IPS DF 6.9 (cell line): Measurements from ENCODE around the gene SDF2.
"Not testable (repeated sequence)": the region's sequence is repeated elsewhere in the genome, so short reads cannot be mapped to it uniquely, and the experiment has no call there.

Source experiments
- DNase-seq: peaks from one replicate; pipeline ENCODE4 v3.0.0-alpha.2; 2013; ENCODE audit warnings: low read depth, low spot score
- H3K27ac ChIP-seq: one replicate; pipeline ENCODE4 v1.5.1; 2013; ENCODE audit warnings: low read length, control low read depth
- H3K27me3 ChIP-seq: 2 replicates; pipeline ENCODE4 v1.6.1; 2013; ENCODE audit warnings: mild to moderate bottlenecking, low read length; ENCODE audit not compliant: control insufficient read depth, insufficient read depth
- H3K36me3 ChIP-seq: 2 replicates; pipeline ENCODE4 v1.6.1; 2013; ENCODE audit warnings: low read length; ENCODE audit not compliant: control insufficient read depth, insufficient read depth
- H3K4me1 ChIP-seq: 2 replicates; pipeline ENCODE4 v1.6.1; 2013; ENCODE audit warnings: low read length; ENCODE audit not compliant: control insufficient read depth, insufficient read depth
- H3K4me3 ChIP-seq: 2 replicates; pipeline ENCODE4 v1.5.1; 2013; ENCODE audit warnings: mild to moderate bottlenecking, low read length
- H3K9me3 ChIP-seq: 2 replicates; pipeline ENCODE4 v1.6.1; 2013; ENCODE audit warnings: low read length, inconsistent platforms; ENCODE audit not compliant: control insufficient read depth, insufficient read depth
- WGBS: extraction: QIAGEN DNeasy Blood & Tissue Kit; methylation state at CpG from one replicate; pipeline ENCODE4 v1.1.7; 2013; ENCODE audit warnings: mixed read lengths, missing lambda C conversion rate; ENCODE audit not compliant: insufficient read length, insufficient coverage; 5-methylcytosine and 5-hydroxymethylcytosine counted together

Gene SDF2

DNA sequence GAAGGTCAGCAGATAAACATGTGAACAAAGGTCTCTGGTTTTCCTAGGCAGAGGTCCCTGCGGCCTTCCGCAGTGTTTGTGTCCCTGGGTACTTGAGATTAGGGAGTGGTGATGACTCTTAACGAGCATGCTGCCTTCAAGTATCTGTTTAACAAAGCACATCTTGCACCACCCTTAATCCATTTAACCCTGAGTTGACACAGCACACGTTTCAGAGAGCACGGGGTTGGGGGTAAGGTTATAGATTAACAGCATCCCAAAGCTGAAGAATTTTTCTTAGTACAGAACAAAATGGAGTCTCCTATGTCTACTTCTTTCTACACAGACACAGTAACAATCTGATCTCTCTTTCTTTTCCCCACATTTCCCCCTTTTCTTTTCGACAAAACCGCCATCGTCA, 3.4 kb downstream of the SDF2 start:
- WGBS, result no CpG with 5 or more reads among the region's 8 CpGs
- not testable (repeated sequence) for H3K4me3 ChIP-seq

DNA sequence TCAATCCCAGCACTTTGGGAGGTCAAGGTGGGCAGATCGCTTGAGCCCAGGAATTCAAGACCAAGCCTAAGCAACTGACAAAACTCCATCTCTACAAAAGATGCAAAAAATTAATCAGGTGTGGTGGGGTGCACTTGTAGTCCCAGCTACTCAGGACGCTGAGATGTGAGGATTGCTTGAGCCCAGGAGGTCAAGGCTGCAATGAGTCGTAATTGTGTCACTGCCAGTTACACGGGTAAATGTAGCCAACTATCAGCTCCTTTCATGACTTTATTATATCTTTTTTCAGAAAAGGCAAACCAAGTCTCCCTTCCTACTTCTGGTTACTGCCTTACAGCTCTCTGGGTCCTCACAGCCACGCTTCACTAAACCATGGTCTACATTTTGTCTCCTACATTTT, 4.0 kb downstream of the SDF2 start:
- Histone ChIP-seq H3K9me3 (no peaks in the 10 kb centered on the region), H3K4me1 (no peaks in the 10 kb centered on the region), H3K36me3 (peaks cover 2% of the 10 kb centered on the region; the same call in 1 of the 2 replicates), H3K27me3 (no peaks in the 10 kb centered on the region), H3K27ac (no peak overlapping the region), H3K4me3 (no peak overlapping the region)
- WGBS, result no CpG with 5 or more reads among the region's 5 CpGs
- DNase-seq, result no peak

More for the DNA sequence above, 3.4 kb downstream of the SDF2 start:
- H3K36me3 ChIP-seq, H3K4me1 ChIP-seq, H3K27me3 ChIP-seq, DNase-seq, H3K27ac ChIP-seq, H3K9me3 ChIP-seq: not testable (repeated sequence)

GRCh38 chr17:28655160-28655559, 6.5 kb downstream of the SDF2 start:
- H3K36me3 ChIP-seq, result peaks cover 2% of the 10 kb centered on the region; the same call in 1 of the 2 replicates
- H3K27ac ChIP-seq, result no peak overlapping the region

GRCh38 chr17:28648698-28649097, 13.0 kb downstream of the SDF2 start:
- no peaks in the 10 kb centered on the region for H3K9me3 ChIP-seq
- H3K4me3 ChIP-seq, result no peak overlapping the region
- peaks cover 6% of the 10 kb centered on the region; the same call in 1 of the 2 replicates for H3K36me3 ChIP-seq
- DNase-seq, result no peak
- no peaks in the 10 kb centered on the region for H3K27me3 ChIP-seq
- no peak overlapping the region for H3K27ac ChIP-seq
- peaks cover 1% of the 10 kb centered on the region; the same call in 1 of the 2 replicates for H3K4me1 ChIP-seq
- no CpG with 5 or more reads among the region's 2 CpGs for WGBS

More at GRCh38 chr17:28655160-28655559, 6.5 kb downstream of the SDF2 start:
- Histone ChIP-seq H3K4me3 (no peak overlapping the region), H3K9me3 (no peaks in the 10 kb centered on the region), H3K4me1 (no peaks in the 10 kb centered on the region), H3K27me3 (no peaks in the 10 kb centered on the region)
- no peak for DNase-seq
- WGBS, result no CpG with 5 or more reads among the region's 5 CpGs

DNA sequence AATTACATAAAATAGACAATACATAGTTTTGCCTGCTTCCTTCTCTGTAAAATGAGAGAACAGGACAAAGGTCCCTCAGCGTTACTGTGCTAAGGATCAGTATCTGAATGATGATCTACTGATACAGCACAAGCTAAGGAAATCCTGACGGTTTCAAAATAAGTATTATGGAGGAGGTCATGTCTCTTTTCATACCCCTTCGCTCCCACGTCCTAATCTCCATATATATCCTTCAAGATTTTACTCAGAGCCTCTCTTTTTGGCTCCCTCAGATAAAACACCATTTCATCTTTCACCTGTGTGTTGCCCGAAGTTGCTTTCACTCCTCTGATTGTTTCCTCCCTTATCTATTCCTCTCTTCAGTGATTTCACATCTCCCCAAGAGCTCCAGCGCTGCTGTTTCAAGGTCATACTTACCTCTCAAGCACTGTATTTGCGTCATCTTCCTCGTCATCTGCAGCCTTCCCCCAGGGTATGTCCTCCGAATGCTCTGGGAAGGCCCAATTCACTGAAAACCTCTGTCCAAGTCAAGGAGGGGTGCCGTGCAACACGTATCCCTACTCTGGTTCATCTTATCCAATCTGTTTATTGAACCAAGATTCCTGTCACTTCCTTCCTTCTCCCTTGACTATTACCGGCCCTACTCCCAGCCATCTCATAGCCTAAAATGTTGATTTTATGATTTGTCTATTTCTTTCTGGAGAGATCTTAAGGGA, 15.5 kb downstream of the SDF2 start:
- WGBS, result 100% methylated on average over 1 of the region's 12 CpGs
- Histone ChIP-seq H3K4me3 (no peak overlapping the region), H3K36me3 (peaks cover 16% of the 10 kb centered on the region), H3K27me3 (no peaks in the 10 kb centered on the region), H3K9me3 (no peaks in the 10 kb centered on the region), H3K4me1 (peaks cover 1% of the 10 kb centered on the region; the same call in 1 of the 2 replicates), H3K27ac (no peak overlapping the region)
- DNase-seq, result no peak

GRCh38 chr17:28645576-28645939, 16.1 kb downstream of the SDF2 start:
- H3K27me3 ChIP-seq, result no peaks in the 10 kb centered on the region
- H3K9me3 ChIP-seq, result no peaks in the 10 kb centered on the region
- no peak overlapping the region for H3K27ac ChIP-seq
- H3K36me3 ChIP-seq, result peaks cover 16% of the 10 kb centered on the region
- H3K4me3 ChIP-seq, result peak overlapping the region; percentile 79; the same call in 1 of the 2 replicates
- no CpG with 5 or more reads among the region's 8 CpGs for WGBS
- DNase-seq, result no peak
- H3K4me1 ChIP-seq, result peaks cover 1% of the 10 kb centered on the region; the same call in 1 of the 2 replicates

DNA sequence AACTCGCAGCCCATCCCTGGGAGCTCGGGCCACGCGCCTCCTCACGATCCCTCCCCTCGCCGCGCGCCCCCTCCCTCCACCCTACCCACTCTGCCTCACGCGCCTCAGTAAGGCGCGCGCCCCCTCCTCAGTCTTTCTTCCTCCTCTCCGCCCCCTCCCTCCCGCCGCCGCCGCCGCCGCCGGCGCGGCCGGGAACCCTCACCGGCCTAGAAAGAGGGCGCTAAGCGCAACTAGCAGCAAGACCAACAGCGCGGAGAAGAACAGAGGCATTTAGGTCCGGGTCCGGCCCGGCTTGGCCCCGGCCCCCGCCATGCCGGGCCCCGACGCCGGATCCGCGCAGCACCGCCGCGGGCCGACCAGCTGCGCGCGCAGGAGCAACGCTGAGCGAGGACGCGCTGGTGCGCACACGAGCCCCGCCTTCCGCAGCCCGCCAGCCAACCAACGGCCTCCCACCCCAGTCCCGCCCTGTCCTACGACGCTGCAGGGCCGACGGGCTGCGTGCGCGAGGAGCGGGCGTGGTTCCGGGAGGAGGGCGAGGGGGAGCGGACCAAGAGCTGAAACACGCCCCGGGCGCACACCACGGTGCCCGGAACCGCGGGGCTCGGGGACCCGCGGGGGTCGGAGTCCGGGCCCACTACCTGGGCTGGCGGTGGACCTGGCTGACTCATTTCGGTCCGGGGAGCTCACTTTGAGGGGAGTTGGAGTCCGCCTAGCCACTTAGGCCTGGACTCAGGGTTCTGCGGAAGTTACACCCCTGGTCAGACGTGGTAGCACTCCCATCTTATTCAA, 16.7 kb downstream of the SDF2 start, which contains the start of gene BLTP2:
Gene BLTP2, minus strand, starts transcription at position 372 of the 789 bp plus-strand sequence. Its CDS starts 102 bp downstream, at position 270.
- peaks cover 16% of the 10 kb centered on the region for H3K36me3 ChIP-seq
- H3K4me1 ChIP-seq, result peaks cover 1% of the 10 kb centered on the region; the same call in 1 of the 2 replicates
- DNase-seq, result peak; percentile 90
- no peak within 1 kb of the TSS for H3K27ac ChIP-seq
- peak within 1 kb of the TSS; percentile 79 for H3K4me3 ChIP-seq
- H3K27me3 ChIP-seq, result no peaks in the 10 kb centered on the region
- H3K9me3 ChIP-seq, result no peaks in the 10 kb centered on the region
- no CpG with 5 or more reads among the region's 89 CpGs for whole genome bisulfite sequencing

DNA sequence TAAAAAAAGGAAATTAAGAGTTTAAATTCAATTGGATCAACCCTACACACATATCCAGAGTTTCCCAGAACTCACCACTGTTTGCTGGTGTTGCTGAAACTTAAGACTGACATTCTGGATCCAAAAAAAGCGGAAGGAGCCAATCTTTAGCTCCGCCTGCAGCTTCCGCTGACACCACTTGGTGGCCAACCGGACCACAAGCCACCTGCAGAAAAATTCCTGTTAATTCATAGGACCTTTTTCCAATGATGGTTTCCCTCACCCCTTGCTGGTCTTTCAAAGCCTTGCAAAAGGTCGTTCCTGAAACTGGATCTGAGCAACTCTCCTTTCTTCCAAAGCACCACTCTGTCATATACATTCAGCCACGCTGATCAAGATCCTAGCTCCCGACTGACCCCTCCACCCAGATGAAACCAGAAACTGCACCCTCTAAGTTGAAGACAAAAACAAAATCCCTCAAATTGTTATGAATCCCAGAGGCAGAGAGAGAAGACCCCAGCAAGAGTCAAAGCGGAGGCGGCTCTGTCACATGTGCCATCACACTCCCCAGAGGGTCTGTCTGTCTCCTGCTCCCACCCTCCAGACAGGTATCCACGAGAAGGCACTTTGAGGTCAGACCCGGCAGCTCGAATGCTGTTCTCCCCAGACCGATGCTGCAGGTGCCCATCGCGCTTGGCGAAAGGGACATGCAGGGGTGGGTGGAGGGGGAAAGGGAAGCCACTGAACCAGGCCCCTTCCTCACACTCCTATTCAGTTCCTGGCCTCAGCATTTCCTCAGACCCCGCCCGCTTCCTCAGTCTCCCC, 17.5 kb downstream of the SDF2 start:
- H3K36me3 ChIP-seq, result peaks cover 22% of the 10 kb centered on the region
- WGBS, result no CpG with 5 or more reads among the region's 18 CpGs
- DNase-seq, result peak; percentile 20
- peak overlapping the region; percentile 79 for H3K4me3 ChIP-seq
- H3K9me3 ChIP-seq, result no peaks in the 10 kb centered on the region
- H3K4me1 ChIP-seq, result peaks cover 1% of the 10 kb centered on the region; the same call in 1 of the 2 replicates
- H3K27me3 ChIP-seq, result no peaks in the 10 kb centered on the region
- no peak overlapping the region for H3K27ac ChIP-seq

GRCh38 chr17:28641579-28641978, 20.1 kb downstream of the SDF2 start:
- no peak overlapping the region for H3K4me3 ChIP-seq
- DNase-seq, result no peak
- no peak overlapping the region for H3K27ac ChIP-seq
- peaks cover 33% of the 10 kb centered on the region for H3K36me3 ChIP-seq
- no CpG with 5 or more reads among the region's 2 CpGs for WGBS
- H3K4me1 ChIP-seq, result peaks cover 1% of the 10 kb centered on the region; the same call in 1 of the 2 replicates
- no peaks in the 10 kb centered on the region for H3K27me3 ChIP-seq
- H3K9me3 ChIP-seq, result no peaks in the 10 kb centered on the region

DNA sequence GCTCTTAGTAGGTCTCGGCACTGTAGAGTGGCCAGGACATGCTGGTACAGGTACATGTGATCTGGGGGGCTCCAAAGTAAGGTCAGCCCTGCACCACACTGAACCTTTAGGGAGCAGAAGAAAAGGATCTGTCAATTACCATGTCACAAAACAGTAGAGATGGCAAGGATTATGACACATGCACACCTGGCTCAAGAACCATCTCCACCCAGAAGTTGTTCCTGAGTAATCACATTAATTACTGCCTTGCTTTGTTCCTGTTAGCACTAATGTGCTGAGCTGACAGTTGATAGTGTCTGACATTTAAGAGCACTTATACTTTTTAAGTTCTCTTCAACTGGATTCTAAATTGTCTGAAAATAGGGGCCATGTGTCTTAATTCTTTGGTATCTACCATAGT, 26.2 kb downstream of the SDF2 start:
- WGBS, result no CpG with 5 or more reads among the region's 1 CpG
- no peaks in the 10 kb centered on the region for H3K4me1 ChIP-seq
- peaks cover 60% of the 10 kb centered on the region for H3K36me3 ChIP-seq
- H3K27ac ChIP-seq, result no peak overlapping the region
- no peak overlapping the region for H3K4me3 ChIP-seq
- H3K27me3 ChIP-seq, result no peaks in the 10 kb centered on the region
- DNase-seq, result no peak
- no peaks in the 10 kb centered on the region for H3K9me3 ChIP-seq
